Forelimb muscle (tissue), 1 donor: Measurements from ENCODE around the gene LCN6. TPM values are rescaled to one million over a fixed set of nuclear protein-coding genes. Genes with fewer than 3 reads are reported as not detected.

Experiments
- DNase-seq: peaks from one replicate; pipeline ENCODE4 v3.0.0-alpha.2; 2013; ENCODE audit warnings: low read depth
- polyA plus RNA-seq: library from polyadenylated mRNA; unstranded; fragments of 120-200 nt; gene quantifications from one replicate; pipeline ENCODE4 v1.2.1, GENCODE V29; 2013; ENCODE audit not compliant: insufficient read length

The LCN6 gene
- polyA plus RNA-seq, 1 donor: 0.18 TPM

- DNase-seq: no peak
Measured at GRCh38 chr9:136744773-136745172, 3.6 kb downstream of the LCN6 start.

GRCh38 chr9:136743639-136744211 is 4.6 kb downstream of the LCN6 start:
- DNase-seq: no peak

DNA sequence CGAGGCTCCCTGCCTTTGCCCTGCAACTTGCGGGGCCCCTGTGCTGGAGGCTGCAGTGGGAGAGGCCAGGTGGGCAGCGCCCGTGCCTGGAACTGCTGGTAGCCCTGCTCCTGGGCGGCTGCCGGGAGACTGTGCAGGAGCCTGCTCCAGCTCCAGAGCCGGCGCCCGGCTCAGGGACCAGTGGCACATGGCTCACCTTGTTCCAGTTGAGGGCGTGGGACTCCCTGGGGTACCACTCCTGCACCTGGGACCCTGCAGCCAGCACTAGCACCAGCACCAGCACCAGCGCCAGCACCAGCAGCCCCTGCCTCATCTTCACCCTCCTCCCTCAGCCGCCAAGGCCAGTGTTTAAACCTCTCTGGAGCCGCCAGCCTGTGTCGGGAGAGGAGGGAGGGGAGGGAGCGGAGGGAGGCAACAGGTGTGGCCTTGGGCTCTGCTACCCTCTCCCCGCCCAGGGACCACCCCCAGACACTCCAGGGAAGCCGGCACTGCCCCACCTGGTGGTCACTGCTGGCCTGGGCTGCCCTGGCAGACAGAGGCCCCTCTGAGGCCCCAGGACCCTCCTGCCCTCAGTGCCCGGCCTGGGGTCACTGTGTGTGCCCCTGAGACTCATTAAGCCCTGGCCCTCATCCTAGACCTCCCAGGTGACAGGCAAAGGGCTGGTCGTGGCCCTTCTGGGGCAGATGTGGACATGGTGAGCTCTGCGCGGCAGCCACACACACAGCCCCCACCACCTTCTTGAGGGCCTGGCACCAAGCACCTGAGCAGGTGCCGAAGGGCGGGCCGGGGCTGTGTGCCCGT is 5.5 kb downstream of the LCN6 start, which contains the start of gene LCN10:
LCN10 (minus strand) TSS at position 350 of the 801 bp plus-strand sequence; CDS start at position 313, 37 bp downstream.
- DNase-seq: no peak

DNA sequence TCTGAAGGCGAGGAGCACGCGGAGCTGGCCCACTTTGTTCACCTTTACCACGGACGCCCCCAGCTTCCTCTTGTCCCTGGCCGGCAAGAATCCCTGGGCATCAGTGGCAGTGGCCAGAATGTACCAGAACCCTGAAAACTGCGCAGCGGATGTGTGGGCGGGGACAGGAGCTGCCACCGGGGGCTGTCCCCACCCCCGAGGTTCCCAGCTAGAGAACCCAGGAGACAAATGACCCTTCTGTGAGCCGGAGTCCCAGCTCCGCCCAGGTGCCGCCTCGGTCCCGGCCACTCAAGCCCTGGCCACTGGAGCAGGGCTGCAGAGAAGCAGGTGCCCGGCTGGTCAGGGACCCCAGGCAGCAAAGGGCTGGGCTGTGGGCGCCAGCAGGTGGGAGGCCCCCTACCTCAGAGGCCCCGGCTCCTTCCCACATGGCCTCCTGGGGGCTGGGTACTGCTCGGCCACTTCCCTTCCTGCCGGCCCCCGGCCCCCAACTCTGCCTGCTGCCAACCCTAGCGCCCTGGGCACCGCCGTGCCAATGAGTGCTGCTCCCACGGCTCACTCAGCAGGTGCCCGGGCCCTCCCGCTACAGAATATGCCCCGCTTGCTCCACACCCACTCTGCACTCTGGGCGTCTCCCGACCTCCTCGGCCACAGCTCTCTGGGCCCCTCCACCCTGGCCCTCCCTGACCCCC is 6.3 kb downstream of the LCN6 start:
- DNase-seq: no peak

DNA sequence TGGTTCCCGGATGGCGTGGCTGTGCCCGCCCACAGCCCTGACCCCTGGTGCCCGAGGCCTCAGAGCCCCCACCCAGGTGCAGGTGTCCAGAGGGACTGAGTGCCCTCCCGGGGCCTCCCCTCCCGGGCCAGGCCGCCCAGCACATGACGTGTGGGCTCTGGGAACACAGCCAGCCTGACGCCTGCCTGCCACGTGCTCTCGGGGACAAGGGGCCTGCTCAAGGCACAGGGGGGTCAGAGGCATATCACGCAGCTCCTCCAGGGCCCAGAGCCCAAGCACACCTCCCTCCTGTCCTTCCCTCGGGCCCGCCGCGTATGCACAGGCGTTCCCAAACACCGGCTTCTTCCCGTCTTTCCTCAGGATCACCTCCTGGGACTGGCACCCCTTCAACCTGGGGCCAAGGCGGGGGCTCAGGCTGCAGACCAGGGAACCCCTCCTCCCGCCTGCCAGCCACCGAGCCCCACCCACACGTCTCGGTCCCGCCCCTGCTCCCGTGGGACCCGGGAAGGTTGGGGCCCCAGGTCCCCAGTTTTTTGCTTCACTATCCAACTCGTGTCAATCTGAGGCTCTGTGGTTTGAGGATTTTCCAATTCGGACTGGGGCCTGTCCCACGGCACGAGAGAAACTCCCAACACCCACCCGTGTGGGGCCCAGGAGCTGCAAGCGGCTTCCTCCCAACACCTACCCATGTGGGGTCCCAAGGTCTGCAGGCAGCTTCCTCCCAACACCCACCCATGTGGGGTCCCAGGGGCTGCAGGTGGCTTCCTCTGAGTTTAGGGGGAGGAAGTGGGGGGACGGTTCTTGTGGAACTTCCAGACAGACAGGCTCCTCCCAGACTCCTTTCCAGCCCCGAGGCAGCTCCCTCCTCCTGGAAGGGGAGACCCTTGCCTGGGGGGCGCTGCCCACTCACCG is 7.1 kb downstream of the LCN6 start:
- DNase-seq: no peak

GRCh38 chr9:136740491-136740890 is 7.8 kb downstream of the LCN6 start:
- no peak for DNase-seq

DNA sequence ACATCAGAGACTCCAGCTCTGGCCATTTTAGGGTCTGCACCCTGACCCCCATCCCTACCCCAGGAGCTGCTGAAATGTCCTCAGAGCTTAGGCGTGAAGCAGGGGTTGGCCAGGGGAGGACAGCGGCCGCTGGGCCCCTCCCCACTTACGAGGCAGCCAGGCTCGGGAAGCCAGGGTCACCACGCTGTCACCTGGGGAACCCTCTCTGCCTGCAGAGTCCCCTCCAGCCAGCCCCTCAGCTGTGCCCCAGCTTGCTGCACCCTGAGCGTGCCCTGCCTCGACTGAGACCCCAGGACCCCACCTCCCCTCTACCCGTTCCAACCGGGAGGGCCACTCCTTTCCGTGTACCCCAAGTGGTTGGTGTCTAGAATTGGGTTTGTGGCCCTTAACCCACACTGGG is 8.3 kb downstream of the LCN6 start:
- no peak for DNase-seq

GRCh38 chr9:136739509-136739908 is 8.8 kb downstream of the LCN6 start:
- DNase-seq: no peak

GRCh38 chr9:136738960-136739359 is 9.4 kb downstream of the LCN6 start:
- DNase-seq: no peak

DNA sequence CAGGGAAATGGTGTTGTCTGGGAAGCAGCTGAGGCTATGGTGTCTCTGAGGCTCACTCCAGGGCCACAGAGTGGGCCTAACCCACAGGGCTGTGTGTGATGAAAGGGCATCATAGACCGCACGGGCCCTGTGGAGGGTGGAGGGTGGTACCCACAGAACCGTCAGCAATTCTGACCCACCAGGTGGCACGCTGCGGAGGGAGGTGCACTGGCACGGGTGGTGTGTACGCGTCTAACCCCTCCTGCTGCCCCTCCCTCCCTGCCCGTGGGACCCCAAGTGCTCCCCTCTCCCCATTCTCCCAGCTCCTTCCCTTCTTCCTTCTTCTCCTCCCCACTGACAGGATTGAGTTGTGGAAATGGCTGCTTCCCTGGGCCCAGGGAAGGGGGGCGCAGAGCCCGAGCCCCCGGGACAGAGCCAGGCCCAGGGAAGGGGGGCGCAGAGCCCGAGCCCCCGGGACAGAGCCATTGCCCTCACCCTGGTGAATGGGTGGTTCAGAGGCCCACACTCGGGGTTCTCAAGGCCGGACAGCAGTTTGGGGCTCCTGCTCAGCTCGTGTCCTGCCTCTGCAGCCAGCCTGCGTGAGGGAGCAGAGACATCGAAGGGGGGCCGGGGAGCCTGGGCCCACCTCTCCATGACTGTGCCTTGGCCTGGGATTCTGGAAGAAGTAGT is 12.4 kb downstream of the LCN6 start:
- DNase-seq: no peak

DNA sequence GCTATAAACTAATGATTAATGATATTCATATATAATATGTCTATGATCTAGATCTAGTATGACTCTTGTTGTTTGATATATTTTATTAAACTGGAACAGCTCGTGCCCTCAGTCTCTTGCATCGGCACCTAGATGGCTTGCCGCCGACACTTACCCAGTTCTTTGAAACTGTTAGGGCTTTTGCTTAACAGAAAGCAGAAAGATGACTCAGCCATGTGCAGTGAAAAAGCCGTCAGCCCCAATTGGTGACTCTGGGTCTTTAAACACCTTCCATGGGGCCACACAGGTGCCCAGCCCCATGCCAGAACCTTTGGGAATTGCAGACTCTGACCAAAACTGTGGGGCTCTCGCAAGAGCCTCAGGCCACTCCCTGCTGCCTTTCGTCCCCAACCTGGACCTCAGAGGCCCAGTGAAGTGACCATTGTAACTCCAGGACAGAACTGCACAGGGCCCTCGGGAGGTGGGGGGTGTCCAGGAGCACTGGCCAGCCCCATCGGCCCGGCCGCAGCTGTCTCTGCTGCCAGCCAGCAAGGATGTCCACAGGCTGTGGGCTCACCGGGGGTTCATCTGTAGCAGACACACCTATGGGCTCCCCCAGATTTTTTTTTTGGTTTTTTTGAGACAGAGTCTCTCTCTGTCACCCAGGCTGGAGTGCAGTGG is 13.4 kb downstream of the LCN6 start:
- no peak for DNase-seq

DNA sequence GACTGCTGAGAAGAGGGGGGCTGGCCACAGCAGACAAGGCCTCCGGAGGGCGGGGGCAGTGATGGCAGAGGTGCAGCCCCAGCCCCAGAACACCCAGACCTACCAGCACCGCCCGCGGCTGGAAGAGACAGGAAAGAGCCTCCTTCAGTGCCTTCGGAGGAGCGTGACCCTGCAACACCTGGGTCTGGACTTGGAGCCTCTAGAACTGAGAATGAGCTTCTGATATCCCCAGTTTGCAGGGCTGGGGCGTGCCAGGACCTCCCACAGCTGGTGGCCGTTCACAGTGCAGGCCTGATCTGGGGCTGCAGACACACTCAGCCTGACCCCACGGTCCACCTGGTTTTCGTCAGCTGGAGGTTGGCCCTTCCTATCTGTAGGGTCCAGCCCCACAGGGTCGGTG is 14.7 kb downstream of the LCN6 start:
- DNase-seq: no peak

GRCh38 chr9:136732444-136733178 is 15.7 kb downstream of the LCN6 start:
- DNase-seq: no peak

GRCh38 chr9:136729926-136730325 is 18.4 kb downstream of the LCN6 start:
- no peak for DNase-seq

GRCh38 chr9:136729144-136729543 is 19.2 kb downstream of the LCN6 start:
- no peak for DNase-seq

DNA sequence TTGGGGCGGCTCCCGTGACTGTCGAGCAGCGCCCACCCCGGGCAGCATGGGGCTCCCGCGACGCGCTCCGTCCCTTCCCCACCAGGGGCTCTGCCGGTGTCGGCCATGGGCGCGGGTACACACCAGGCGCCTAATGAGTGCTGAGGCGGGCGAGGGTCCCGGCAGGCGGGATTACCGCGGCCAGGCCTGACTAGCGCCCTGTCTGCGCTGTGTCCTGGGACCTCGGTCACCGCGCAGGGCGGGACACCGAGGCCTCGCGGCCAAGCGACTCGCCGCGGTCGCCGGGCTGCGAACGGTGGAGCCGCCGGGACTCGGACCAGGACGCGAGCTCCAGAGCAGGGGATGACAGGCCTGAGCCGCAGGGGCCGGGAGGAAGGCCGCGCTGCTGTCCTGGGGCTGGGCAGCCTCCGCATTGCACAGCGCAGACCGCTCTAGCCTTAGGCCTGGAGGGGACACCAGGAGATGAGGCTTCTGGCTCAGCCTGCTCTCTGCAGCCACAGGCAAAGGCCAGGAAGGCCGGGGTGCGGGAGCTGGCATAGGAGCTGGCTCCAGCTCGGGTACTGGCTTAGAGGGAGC is 19.7 kb downstream of the LCN6 start:
- DNase-seq: no peak

DNA sequence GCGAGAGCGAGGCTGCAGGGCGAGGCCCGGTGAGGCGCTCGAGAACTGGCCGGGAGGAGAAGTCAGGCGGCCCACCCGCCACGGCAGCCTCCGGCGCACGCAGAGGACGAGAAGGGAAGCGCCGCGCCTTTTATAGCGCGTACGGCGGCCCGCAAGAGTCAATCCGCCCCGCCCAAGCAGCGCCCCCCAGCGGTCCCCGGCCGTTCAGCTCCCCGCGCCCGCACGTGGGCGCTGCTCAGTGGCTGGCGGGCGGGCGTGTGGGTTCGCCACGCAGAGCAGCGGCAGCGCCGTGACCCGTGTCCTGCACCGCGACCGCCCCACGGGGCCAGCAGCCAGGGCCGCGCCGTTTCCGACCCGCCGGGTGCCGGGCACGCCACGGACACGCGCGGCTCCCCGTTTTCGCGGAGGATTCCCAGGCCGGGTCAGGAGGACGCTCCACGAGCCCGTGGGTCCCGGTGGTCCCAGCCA is 20.2 kb downstream of the LCN6 start:
- DNase-seq: peak; percentile 54

GRCh38 chr9:136726631-136727191 is 21.6 kb downstream of the LCN6 start:
- DNase-seq: no peak

DNA sequence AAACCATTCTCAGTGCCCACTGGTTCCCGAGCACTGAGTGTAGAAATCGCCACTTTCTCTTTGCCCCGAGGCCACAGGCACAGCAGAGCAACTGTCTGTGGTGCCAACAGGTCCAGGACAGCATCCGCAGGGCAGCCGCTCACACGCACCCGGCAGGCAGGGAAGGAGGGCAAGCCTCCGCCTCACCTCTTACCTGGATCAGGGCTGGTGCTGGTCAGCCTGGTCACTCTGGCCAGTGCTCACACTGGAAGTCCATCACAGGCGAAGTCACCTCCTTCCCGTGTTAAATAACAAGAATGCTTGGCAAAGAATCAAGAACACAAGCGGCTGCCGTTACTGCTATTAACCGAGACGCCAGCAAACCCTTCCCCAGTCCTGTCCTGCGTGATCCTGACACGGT is 22.2 kb downstream of the LCN6 start:
- DNase-seq: no peak
